ENCODE measurements around the gene UBALD2.
"Not testable (repeated sequence)": the region's sequence is repeated elsewhere in the genome, so short reads cannot be mapped to it uniquely, and the experiment has no call there.

The UBALD2 gene

GRCh38 chr17:76278268-76278908 is 13.2 kb downstream of the UBALD2 start:
- no peak for DNase-seq

DNA sequence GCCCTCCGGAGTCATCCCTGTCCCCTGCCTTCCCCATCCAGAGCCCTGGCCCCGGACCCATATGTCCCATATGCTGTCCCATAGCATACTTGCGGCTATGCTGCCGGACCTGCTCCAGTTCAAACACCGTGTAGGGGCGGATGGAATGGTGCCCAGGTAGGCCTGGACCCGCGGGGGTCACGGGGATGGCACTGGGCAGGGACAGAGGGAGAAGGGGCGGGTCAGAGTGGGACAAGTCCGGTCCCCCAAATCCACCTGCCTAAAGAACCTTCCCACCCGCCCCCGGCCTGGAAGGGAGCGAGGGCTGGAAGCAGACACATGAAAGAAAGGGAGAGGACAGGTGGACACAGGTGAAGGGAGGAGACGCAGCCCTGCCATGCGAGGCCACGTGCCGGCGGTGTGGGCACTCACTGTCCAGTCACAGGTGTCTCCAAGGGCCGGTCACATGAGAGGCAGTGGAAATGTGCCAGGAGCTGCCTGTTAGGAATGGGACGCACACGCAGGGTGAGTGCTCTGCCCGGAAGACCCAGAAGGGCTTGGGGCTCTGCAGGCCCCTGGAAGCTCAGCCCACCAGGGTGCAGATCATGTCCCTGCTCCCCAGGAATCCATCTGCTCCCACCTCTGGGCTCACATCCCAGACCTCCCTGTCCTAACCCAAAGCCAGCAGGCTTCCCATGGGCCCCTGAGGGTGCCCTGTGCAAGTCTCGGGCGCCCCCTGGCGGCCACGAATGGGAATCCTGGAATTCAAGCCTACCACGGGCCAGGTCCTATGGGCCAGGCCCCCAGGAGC is 14.0 kb downstream of the UBALD2 start:
- peak; percentile 81 to 88 for DNase-seq

- DNase-seq = no peak
Measured at GRCh38 chr17:76279742-76280287, 14.7 kb downstream of the UBALD2 start.

DNA sequence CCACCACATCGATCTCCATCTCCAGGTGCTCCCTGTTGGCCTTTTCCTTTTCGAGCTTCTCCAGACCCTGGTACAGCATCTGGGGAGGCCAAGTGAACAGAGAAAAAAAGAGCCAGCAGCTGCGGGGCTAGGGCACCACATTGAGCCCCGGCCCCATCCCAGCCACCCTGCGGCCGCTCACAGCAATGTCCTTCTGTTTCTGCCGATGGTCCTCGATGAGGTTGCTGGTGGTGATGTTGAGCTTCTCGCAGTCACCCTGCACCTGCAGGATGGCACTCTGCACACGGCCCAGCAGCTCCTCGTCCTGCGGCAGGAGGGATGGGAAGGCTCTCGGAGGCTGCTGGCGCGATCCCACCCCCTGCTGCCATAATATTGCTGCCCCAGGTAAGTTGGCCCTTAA is 15.5 kb downstream of the UBALD2 start:
- DNase-seq = no peak

DNA sequence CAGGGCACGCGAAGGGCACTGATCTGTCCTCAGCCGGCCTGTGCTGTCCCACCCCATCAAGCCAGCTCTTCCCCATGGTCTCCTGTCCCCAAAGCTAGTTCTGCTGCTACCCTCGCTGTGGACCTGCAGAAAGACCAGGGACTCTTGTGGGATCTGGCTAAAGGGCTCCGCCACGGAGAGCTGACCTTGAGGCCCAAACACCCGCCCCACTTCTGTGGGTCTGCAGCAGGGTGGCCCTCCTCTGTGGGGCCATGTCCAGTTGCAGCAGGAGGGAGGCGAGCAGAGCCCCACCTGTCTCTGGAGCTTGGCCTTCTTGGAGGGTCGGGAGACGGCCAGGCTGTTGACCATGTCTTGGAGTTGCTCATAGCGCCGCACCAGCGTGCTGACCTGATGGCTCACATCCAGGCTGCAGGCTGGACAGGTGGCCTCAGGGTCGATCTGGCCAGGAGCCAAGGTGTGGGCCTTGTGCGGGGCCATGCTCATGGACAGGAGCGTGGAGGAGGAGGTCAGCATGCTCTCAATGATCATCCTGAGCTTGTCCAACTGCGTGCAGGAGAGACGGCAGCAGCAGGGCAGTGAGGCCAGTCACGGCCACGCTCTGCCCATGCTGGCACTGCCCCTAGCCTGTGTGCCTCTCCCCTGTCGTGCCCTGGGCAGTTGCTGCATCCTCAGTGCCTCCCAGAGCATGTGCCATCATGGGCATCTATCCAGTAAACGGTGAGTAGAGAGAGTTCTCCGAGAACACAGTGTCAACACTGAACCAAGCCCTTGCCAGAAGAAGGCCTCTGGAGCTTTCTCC is 16.6 kb downstream of the UBALD2 start:
- no peak for DNase-seq

- no peak for DNase-seq
Measured at GRCh38 chr17:76292567-76292966, 27.4 kb downstream of the UBALD2 start.

DNA sequence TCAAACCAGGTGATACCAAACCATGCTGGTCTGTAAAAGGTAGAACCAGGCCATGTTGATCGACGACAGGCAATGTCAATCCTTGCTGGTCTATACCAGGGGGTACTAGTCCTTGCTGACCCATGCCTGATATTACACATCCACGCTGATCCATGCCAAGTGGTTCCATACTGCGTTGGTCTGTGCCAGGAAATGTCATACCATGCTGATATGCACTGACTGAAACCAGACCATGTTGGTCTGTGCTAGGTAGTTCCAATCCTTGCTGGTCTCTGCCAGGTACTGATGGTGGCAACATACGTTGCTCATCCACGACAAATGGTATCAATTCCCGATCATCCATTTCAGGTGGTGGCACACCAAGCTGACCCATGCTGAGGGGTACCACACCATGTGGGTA is 28.0 kb downstream of the UBALD2 start:
- DNase-seq = no peak

DNA sequence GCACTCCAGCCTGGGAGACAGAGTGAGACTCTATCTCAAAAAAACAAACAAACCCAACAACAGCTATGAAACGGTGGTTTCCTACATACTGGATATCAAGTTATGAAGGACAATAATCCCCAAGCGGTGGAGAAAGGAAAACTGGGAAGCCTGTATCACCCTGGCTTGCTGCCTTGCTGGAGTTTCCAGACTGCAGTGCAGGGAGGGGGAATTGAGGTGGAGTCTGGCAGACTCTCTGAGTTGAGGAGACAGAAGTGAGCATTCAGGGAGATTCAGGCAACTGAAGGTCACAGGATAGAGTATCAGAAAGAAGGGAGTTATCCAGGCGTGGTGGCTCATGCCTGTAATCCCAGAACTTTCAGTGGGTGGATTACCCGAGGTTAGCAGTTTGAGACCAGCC is 31.0 kb downstream of the UBALD2 start:
- no peak for DNase-seq

DNA sequence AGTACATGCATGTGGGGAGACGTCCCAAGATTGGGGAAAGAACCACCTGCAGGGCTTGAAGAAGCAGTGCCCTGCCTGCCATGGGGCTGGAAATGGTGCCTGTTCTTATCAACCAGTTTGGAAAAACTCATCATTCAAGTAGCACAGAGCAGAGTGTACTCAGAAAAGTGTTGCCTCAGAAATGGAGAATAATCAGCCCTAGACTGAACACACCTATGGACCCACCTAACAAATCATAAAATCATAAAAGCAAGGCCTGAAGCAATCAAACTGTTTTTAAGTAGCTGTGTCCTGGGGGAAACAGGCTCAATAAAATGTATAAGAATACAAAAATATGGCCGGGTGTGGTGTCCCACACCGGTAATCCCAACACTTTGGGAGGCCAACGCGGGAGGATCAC is 31.7 kb downstream of the UBALD2 start:
- no peak for DNase-seq

DNA sequence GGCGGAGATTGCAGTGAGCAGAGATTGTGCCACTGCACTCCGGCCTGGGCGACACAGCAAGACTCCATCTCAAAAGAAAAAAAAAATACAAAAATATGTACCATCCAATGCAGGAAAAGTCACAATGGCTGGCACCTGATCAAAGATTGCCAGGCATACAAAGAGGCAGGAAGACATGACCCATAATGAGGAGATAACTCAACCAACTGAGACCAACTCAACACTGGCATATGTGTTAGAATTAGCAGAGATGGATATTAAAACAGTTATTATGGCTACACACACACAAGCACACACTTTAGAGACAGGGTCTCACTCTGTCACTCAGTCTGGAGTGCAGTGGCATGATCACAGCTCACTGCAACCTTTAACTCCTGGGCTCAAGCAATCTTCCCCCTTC is 32.3 kb downstream of the UBALD2 start:
- no peak for DNase-seq

- no peak for DNase-seq
Measured at GRCh38 chr17:76304226-76305134, 39.3 kb downstream of the UBALD2 start.

- DNase-seq = not testable (repeated sequence)
Measured at GRCh38 chr17:76305135-76305454, 39.9 kb downstream of the UBALD2 start.

DNA sequence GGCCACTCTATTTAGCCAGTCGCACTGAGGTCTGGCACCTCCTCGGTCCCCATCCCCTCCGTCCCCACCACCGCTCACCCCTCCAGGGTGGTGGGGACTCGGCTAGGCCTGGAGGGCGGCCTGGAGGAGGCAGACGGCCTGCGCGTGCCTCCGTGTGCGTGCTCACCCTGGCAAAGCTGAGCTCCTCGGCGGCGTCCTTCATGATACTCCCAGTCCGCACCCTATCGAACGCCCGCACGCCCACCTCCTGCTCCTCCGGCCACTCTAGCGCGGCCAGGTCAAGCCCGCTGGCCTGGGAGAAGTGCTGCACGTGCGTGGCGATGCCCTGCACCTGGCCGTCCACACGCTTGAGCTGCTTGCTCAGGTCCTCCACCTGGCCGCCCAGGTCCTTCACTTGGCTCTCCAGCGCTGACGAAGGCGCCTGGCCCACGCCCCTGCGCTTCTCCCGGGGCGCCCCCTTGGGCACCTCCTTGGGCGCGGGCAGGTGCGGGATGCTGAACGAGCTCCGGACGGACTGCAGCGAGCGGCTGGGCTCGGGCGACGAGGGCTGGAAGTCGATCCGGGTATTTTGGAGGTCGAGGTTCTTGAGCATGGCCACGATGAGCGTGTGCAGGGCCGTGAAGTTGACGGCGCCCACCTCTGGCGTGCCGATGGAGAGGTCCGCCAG is 42.3 kb downstream of the UBALD2 start:
- no peak for DNase-seq

- no peak for DNase-seq
Measured at GRCh38 chr17:76307966-76308338, 42.8 kb downstream of the UBALD2 start, which contains the start of gene QRICH2. TSS of gene QRICH2 (minus strand) at chr17:76308276. CDS start at chr17:76307998, 278 bp downstream.

DNA sequence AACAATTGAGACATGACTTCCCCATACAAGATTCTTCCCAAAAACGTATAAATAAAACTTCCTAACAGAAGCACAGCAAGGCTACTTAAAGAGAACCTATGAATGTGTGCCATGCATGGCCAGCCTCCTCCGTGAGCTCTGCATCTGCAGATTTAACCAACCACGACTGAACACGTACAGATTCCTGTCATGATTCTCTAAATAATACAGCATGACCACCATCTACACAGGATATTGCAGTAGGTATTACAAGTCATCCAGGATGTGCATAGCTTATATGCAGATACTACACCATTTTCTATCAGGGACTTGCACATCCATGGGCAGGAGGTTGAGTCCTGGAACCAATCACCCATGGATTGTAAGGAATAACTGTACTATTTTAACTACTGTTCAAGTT is 44.3 kb downstream of the UBALD2 start:
- DNase-seq = no peak

GRCh38 chr17:76312735-76313134 is 47.6 kb downstream of the UBALD2 start:
- DNase-seq = no peak

- DNase-seq = no peak
Measured at GRCh38 chr17:76314392-76315227, 49.5 kb downstream of the UBALD2 start.

GRCh38 chr17:76317535-76317934 is 52.4 kb downstream of the UBALD2 start:
- DNase-seq = no peak

DNA sequence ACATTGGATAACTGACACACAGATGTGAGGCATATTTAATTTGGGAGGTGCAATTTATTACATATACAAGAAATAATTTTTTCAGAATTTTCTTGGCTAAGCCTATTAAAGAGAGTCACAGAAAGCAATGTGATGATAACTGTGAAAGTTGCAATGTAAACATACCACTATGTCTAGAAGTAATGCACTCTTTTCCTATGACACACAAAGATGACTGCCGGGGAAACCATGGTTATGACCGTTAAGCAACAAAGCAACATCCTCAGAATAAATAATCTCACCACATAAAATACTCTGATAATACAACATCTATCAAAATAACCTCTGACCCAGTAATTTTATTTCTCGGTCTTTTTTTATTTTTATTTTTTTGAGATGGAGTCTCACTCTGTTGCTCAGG is 53.4 kb downstream of the UBALD2 start:
- DNase-seq = no peak

Measured in activated CD4-positive, alpha-beta T cell treated with anti-CD3 and anti-CD28 coated beads for 4 hours (primary cell).